Activated CD4-positive, alpha-beta T cell treated with anti-CD3 and anti-CD28 coated beads for 4 hours (primary cell): Measurements from ENCODE around the gene CAPS2.
"Not testable (repeated sequence)": the region's sequence is repeated elsewhere in the genome, so short reads cannot be mapped to it uniquely, and the experiment has no call there.

Source experiments
- DNase-seq, 2 donors: peaks; one replicate each; pipeline ENCODE4 v3.0.0-alpha.2; 2020

Gene CAPS2

DNA sequence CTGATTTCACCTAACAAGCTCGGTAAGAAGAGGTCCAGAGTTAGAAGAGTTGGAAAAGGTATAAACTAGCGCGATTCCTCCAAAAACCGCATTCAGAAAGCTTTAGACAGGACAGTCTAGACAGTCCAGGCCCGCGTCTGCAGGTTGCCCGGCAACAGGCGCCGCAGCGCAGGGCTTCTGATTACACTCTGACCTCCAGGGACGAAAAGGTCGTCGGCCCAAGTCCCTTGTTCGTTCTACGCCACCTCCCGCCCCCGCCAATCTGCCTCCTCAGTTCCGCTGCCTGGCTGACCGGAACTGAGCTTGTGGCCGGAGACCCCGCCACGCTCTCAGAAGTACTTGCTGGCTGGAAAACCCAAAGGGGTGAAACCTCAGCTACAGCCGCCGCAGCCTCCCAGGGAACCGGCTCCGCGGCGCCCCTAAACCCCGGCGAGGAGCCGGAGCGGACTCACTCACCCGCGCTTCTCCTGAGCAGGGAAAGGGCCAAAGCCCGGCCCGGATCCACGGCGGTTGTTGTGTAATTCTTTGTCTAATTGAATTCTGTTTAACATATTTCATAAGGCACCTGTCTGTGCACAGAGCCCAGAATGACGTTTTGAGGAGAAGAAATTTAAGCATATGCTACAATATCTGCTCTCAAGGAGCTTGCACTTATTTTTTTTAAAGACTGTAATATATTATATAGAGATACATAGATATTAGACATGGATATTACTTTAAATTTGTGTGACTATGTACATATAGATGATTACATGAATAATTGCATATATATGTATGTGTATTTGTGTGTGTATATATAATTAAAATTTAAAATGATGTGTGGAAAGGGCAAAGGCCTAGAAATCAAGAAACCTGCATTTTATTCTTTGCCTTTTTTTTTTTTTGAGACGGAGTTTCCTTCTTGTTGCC is at the start of gene CAPS2:
CAPS2 (minus strand) TSS at position 407 of the 909 bp plus-strand sequence. CDS start 3,826 bp downstream, outside the sequence.
- DNase-seq = peak; percentile 42 to 45

DNA sequence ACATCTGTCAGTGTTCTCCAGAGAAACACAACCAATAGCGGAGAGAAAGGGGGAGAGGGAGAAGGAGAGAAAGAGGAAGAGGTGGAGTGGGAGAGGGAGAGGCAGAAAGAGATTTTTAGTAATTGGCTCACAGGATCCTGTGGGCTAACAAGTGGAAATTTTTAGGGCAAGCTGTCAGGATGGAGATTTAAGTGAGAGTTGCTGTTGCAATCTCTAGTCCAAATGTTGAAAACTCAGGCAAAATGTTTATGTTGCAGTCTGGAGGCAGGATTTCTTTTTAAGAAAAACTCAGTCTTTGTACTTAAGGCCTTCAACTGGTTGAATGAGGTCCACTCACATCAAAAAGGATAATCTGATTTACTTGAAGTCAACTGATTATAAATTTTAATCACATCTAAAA is 48.2 kb upstream of the CAPS2 start:
- DNase-seq = no peak

DNA sequence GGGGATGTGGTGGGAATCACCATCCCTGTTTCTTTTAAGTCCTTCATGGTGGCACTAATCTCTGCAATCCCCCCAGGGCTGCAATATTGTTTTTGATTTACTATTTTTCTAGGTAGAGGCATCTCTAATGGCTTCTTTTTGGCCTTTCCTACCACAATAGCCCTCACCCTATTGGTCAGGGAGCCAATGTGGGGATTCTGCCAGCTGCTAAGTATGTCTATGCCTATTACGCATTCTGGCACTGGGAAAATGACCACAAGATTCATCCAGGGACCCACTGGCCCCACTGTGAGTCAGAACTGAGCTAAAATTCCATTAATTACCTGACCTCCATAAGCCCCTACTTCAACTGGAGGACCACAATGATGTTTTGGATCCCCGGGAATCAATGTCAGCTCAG is 44.8 kb upstream of the CAPS2 start:
- no peak for DNase-seq

DNA sequence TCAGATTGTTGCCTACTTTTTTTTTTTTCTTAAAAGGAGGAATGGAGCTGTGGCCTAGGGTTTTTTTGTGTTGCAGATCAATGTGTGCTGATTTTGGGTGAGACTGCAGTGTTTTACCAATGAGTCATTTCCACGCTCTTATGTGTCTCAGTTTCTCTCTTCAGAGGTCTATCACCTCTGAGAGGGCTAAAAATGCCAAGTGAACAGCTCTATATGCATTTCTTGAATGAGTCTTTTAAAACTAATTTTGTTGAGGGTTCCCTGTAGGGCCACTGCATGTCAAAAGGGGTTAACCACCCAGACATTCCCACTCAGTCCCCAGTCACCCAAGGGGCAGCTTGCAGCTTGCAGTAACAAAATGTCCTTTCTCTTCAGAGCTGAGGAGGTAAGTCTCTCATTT is 36.5 kb upstream of the CAPS2 start:
- no peak for DNase-seq

DNA sequence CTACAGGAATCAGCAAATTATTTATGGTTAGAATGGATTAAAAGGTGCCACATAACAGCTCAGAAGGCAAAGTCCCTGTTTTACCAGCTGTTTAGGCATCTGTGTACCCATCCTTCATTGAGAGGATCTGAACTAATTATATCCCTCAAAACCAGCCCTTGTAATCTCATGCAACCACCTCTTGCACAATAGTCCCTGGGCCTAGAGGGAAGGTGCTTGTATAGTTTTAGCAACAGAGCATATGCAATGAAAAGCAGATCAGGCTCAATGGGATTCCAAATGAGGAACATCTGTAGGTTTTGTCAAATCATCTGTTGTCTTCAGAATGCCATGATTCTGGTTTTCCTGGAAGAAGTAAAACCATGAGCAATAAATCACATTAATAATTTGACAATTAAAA is 34.8 kb upstream of the CAPS2 start:
- no peak for DNase-seq

DNA sequence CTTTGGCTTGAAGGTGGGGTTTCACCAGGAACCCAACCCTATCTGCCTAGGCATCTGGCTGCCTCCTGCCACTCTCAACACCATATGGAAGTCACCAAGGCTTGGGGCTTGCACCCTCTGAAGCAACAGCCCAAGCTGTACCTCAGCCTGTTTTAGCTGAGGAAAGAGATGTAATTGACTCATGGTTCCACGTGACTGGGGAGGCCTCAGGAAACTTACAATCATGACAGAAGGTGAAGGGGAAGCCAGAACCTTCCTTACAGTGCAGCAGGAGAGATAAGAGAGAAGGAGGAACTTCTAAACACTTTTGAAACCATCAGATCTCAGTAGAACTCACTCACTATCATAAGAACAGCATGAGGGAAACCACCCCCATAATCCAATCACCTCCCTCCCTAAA is 31.3 kb upstream of the CAPS2 start:
- DNase-seq = no peak

DNA sequence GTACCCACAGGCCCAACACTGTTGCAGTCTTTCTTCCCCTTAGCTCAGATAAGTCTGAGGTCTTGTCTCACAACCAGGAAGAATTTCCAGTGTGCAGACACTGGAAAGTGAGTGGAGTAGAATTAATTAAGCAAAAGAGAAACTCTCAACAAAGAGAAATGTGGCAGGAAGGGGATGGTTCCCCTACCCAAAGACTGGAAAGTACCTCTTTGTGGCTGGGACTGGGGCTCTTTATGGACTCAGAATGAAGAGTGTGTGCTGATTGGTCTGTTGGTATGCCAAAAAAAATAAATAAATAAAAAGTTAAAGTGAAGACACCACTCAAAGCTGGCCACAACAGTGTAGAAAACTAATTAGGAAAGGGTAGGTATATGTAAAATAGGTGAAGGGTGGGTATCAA is 30.8 kb upstream of the CAPS2 start:
- DNase-seq = no peak

DNA sequence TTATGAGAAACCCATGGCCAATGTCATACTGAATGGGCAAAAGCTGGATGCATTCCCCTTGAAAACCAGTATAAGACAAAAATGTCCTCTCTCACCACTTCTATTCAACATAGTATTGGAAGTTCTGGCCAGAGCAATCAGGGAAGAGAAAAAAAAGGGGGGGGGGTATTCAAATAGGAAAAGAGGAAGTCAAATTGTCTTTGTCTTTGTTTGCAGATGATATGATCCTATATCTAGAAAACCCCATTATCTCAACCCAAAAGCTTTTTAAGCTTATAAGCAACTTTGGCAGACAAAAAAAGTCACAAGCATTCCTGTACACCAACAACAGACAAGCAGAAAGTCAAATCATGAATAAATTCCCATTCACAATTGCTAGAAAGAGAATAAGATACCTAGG is 23.9 kb upstream of the CAPS2 start:
- no peak for DNase-seq

DNA sequence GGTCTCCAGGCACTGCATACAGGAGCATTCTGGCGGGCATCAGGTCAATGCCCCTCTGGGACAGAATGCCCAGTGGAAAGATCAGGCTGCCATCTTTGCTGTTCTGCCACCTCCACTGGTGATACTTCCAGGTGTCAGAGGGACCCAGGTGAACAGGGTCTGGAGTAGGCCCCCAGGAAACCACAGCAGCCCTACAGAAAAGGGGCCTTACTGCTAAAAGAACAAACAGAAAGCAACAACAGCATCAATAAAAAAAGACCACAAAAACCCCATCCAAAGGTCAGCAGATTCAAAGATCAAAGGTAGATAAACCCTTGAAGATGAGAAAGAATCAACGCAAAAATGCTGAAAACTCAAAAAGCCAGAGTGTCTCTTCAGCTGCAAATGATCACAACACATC is 20.3 kb upstream of the CAPS2 start:
- no peak for DNase-seq

DNA sequence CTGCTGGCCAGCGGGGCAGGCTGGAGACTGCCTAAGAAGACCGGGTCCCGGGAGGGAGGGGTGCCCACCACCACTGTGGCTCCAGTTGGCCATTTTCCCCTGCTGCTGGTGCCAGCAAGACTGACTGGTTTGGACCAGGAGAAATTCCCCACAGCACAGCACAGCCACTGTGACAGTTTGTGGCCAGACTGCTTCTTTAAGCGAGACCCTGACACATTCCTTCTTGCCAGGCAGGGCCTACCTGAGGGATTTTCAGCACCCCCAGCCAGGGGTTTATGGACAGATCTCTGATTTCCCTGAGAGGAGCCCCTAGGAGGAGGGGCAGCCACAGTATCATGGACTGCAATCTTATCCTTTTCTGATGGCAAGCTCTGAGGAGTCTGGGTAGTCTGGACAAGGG is 19.8 kb upstream of the CAPS2 start:
- DNase-seq = no peak

DNA sequence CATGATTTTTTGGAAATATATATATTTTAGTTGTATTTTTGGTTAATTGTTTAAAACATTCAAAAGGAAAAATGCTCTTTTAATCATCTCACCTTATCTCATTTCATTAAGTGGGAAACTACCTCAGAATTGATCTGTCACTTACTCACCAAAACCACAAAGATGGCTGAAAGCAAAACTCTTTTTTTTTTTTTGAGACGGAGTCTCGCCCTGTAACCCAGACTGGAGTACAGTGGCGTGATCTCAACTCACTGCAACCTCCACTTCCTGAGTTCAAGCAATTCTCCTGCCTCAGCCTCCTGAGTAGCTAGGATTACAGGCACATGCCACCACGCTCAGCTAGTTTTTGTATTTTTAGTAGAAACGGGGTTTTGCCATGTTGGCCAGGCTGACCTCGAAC is 16.1 kb upstream of the CAPS2 start:
- not testable (repeated sequence) for DNase-seq

DNA sequence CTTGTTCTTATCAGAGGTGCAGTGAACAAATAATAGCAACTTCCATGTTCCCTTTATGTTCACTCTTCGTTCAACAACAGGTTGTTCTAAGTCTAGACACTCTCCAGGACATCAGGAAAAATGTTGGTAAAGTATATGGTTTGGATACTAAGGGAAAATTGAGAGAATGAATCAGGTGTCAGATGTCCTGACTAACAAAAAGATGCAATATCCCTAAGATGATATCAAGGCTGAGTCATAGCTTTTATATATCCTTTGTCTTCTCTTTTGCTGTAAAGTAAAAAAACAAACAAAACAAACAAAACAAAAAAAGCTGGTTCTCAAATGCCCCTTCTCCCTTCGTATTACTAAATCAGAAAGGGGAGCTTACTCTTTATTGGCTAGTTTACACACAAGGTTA is 15.4 kb upstream of the CAPS2 start:
- no peak for DNase-seq

DNA sequence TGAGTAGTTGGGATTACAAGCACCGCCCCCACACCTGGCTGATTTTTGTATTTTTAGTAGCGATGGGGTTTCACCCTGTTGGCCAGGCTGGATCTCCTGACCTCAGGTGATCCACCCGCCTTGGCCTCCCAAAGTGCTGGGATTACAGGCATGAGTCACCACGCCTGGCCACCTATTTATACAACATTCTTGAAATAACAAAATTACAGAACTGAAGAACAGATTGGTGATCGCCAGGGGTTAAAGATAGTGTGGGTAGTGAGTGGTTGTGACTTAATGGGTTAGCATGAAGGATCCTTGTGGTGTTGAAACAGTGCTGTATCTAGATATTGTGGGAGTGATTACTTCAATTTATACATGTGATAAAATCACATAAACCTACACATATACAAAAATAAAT is 11.7 kb upstream of the CAPS2 start:
- DNase-seq = no peak

DNA sequence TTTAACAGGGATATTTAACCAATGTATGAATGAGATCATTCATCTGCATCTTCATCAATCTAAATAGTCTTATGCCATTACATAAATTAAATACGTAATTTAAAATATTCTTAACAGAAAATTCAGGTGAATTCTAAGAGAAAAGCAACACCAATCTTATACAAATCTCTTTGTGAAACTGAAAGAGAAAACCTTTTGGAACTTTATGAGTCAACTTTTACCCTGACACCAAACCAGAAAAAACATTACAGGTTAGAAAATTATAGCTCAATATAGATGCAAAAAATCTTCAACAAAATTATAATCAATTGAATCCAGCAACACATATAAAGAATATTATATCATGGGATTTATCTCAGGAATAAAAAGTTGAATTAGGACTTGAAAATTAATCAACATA is 7.8 kb upstream of the CAPS2 start:
- no peak for DNase-seq

DNA sequence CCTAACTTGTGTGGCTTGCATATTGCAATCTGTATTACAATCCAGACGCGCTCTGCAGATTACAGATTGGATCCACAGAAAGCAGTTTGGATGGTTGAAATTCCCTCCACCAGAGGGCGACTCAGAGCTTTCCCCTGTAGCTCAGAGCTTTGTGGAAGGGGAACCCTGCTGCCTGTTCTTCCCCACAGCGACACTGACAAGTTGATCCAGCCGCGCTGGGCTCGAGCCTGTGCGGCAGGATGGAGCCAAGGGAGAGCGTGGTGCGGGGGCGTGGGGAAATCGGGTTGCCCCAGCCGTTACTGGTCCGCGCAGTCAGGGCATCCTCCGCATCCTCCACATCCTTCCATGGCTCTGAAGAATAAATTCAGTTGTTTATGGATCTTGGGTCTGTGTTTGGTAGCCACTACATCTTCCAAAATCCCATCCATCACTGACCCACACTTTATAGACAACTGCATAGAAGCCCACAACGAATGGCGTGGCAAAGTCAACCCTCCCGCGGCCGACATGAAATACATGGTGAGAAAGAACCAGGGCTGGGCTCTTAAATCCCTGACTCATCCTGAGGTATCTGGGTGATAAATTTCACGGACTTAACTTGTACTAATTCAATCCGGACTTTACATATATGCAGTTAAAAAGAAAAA is 4.4 kb upstream of the CAPS2 start, which contains the start of gene GLIPR1L1:
GLIPR1L1 (plus strand) TSS at position 287 of the 647 bp plus-strand sequence; CDS start at position 346, 59 bp downstream.
- DNase-seq = peak; percentile 75 to 85

DNA sequence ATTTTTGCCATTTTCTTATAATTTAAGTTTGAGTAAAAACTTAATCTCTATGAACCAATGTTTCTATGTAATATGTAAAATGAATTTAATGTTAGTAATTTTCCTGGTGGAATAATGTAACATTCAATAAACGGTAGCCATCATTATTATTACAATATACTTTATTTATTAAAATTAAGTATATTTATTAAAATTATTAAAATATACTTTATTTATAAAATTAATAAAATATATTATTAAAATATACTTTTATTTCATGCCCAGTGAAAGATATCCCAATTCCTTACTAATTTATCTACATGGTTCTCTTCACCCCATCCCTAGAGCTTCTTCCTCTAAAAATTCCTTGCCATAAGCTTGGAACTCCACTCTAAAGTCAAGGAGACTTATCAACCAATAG is 2.5 kb downstream of the CAPS2 start:
- no peak for DNase-seq

DNA sequence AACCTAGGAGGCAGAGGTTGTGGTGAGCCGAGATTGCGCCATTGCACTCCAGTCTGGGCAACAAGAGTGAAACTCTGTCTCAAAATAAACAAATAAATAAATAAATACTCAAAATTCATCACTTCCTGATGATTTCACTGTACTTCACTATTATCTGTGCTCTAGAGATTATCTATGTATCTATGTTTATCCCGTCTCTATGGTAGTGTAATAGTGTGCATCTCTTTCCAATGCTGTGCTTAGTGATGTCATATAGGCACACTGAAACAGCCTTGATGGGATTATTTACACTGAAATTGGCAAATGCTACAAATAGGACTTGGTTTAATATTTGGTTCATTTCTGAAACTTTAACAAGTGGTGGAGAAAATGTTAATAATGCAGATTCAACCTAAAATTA is 6.5 kb downstream of the CAPS2 start:
- no peak for DNase-seq

DNA sequence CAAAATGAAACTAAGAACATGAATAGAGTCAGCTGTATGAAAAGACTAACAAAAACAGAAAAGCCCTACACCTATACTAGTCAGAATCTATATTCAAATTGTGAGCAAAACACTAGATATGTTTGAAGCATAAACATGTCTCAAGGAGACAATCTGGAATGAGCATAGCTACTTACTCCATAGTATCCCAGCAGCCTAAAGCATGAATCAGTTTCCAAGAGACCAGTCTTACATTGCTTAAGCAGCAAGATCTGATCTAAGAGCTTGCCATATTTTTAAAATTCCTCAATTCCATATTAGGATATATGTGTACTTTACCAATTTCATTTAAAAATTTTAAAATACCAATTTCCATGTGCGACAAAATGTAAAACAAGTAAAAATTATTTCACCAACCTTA is 7.7 kb downstream of the CAPS2 start:
- no peak for DNase-seq

DNA sequence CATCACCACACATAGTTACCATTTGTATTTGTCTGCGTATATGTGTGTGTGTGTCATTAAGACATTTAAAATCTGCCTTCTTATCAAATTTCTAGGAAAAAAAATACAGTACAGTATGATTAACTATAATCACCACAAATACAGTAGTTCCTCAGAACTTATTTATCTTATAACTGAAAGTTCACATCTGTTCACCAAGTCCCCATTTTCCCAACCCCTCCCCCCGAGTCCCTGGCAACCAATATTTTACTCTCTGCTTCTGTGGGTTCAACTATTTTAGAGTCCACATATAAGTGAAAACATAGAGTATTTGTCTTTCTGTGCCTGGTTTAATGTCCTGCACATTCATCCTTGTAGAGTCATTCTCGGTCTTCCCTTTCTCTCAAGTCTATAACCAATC is 12.3 kb downstream of the CAPS2 start:
- no peak for DNase-seq

DNA sequence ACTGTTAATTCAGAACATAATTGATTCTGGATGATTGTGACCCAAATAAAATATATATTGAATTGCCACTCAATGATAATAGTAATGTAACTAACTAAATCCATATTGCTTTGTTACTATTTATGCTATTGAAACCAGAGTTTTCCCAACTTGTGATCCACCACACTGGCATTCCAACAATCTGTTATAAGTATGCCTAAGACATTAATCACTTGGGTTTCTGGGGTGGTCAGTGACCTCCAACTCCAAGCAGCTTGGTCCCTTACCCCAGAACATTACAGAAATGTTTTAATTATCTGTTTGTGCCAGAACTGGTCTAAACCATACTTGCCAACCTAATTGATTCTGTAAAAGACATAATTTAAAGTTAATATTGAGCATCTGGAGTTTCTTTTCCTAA is 14.6 kb downstream of the CAPS2 start:
- DNase-seq = no peak

DNA sequence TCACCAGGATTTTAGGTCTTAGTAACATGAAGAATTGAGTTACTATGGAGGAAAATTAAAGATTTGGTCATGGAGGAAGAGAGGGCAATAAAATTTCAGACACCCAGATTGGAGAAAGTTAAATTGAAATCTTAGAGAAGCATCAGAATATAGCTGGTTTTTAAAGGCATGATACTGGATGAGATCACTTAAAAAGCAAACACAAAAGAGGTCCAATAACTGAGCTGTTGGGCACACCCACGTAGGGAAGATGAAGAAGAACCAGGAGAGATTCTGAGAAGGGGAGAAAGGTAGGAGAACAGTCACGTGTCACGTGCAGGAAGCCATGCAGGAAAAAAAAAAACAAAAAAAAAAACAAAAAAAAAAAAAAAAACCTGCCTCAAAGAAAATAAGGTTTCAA is 18.8 kb downstream of the CAPS2 start:
- no peak for DNase-seq

DNA sequence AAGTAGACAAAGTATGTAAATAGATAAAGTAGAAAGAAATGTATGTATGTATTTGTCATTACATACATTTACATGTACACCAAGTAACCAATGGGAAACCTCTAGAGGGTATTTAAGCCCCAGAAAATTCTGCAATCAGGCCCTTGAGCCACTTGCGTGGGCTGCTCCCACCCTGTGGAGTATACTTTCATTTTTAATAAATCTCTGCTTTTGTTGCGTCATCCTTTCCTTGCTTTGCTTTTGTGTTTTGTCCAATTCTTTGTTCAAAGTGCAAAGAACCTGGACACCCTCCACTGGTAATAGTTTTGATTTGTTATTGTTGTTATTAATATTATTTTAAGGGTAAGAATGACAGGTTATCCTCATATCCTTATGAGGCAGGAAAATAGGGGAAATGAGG is 21.8 kb downstream of the CAPS2 start:
- DNase-seq = no peak

DNA sequence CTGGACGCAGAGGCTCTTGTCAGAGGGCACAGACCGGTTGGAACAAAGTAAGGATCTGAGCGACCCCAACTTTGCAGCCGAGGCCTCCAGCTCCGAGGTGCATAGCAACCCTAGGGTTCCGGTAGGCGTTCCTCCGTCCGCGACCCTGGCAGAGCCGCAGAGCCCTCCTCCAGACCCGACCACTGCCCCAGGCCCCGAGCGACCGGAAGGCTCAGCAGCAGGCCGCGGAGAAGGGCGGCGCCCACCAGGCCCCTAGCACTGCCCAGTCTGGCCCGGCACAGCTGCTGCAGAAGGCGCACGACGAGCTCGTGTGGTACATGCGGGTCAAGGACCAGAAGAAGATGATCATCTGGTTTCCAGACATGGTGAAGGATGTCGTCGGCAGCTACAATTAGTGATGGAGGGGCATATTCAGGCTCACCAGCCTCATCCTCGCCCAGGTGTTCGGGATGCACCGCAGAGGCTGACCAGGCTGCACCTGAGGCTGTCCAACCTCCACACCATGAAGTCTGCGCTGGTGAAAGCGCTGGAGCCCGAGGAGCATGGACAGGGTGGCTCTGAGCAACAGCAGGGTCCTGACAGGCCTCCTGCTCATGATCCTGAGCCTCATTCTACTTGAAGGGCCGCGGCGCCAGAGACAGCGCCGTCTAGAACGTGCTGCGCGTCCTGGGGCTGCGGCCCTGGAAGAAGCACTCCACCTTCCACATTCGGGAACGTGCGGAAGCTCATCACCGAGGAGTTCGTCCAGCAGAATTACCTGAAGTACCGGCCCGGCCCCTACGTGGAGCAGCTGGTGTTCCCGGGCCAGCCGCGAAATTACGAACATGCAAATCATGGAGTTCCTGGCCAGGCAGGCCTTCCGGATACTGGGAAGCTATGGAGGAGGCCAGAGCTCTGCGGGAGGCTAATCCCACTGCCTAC is 24.5 kb downstream of the CAPS2 start:
- no peak for DNase-seq
